GM21367 (cell line): ENCODE data around the gene NTM.

Source experiments
- ATAC-seq: cut with Tn5 transposase; IDR thresholded peaks from one replicate; pipeline ENCODE4 v1.9.1; 2021; ENCODE audit not compliant: unreplicated experiment

Gene NTM

DNA sequence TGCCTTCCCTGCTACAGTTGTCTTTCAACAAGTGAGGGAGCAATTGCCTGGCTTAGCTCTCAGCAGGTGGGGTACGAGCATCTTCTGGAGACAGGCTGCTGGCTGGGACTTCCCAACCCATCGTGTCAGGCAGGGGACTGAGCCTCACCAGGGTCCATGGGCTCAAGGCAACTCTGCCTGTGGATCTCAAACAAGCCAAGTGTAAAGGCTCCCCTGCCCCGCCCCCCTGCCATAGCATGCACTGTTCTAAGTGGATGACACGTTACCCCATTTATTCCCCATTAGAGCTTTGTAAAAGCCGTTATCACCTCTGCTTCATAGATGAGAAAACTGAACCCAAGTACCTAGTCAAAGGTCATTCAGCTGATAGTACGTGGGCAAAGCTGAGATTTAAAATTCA, 222.9 kb downstream of the NTM start:
- ATAC-seq = no peak

DNA sequence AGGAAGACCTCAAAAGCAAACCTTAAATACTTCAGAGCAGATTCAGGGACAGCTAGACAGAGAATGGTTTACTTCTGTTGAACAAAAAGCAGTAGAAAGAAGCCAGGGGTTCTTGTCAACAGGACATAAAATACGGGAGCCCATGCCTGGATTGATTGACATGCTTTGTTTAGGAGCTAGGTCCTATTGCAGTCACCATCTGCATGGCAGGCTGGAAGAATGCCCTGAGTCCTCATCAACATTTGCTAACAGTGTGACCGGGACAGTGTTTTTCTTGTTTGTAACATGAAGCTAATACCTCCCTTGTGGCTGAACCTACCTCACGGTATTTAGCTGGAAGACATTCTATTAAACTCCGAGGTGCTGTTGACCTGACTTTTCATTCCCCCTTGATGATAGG, 225.4 kb downstream of the NTM start:
- no peak for ATAC-seq

DNA sequence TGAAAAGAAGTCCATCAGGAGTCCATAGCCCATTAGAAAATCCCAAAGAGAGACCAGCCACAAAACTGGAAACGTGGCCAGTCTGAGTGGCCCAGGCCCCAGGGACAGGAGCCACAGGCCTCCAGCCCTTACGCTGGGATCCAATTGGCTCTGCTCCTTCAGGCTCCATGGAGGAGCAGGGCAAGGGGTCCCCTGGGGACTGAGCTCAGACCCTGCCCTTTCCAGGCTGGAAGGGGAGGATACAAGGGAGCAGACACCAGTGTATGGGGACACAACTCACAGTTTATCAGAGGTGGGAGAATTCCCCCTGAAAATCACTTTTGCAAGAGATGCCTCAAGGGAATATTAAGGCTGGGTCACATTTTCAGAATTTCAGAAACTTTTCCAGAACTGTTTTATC, 227.5 kb downstream of the NTM start:
- no peak for ATAC-seq

DNA sequence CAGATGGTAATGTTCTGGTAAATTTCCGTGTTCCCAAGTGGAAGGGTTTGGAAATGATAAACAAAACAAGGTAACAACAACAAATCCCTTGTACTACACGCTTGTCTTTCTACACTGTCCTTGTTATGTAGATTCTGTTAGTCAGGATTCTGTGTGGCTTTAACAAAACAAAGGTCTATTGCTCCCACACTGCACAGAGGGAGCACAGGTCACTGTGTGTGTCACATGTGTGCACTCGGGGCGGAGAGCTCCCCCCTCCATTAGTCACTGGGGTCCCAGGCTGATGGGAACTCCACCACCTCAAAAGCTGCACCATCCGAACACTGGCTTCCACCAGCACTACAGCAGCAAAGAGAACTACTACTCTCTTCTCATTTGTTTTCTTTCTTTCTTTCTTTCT, 227.9 kb downstream of the NTM start:
- ATAC-seq = no peak

- ATAC-seq = no peak
Measured at GRCh38 chr11:131599285-131599684, 228.9 kb downstream of the NTM start.

GRCh38 chr11:131600628-131601027, 230.2 kb downstream of the NTM start:
- ATAC-seq = no peak

GRCh38 chr11:131601586-131601985, 231.2 kb downstream of the NTM start:
- no peak for ATAC-seq

- ATAC-seq = no peak
Measured at GRCh38 chr11:131602431-131602830, 232.0 kb downstream of the NTM start.

- ATAC-seq = no peak
Measured at GRCh38 chr11:131606811-131607335, 236.5 kb downstream of the NTM start.

DNA sequence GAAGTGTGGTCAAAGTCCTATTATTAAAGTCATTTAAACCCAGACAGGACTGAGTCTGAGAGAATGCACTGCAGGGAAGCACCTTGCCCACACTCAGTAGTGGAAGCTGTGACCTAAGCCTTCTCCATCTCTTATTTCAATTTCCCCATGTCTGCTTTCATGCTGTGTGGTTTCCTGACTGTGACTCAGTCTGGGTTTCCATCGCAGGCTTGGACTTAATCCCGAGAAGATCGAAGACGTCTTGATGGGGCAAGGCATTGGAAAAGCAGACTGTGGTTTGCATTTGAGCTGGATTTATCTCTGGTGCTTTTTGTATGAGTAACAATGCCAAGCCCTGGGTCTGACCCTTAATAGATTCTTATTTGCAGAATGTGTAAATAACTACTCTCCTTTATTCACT, 238.9 kb downstream of the NTM start:
- no peak for ATAC-seq

DNA sequence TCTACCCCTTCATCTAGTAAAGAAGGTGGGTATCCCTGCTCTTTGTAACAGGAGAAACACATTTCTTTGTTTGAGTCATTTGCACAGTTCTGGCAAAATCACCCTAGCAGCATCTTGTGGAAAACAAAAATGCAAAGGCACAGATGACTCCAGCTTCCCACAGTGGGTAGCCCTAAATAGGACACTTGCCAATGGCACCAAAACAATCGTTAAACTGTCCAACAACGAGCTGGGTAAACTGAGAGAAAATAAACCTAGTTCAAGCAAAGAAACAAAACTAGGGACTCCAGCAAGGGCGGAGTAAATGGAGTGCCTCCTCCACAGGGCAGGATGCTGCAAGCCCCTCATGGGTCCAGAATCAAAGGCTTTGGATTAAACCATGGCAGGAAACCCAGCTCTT, 239.5 kb downstream of the NTM start:
- no peak for ATAC-seq

- no peak for ATAC-seq
Measured at GRCh38 chr11:131611322-131611721, 240.9 kb downstream of the NTM start.

DNA sequence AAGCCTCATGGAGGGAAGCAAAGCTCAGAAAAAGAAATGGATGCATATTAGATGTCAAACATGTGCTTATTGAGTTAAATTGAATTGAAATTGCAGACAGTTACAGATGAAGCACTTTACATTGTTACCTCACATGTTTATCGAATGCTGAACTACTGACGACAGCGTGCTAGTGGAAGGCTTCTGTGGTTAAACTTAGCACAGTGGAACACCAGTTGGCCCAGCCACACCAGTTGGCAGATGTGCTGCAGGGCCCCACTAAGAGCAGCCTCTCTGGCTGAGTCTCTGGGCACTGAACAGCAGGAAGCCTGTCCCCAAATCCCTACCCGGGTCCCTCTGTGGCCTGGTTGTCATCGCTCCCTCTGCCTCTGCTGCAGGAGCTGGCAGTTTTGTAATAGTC, 242.1 kb downstream of the NTM start:
- ATAC-seq = no peak

DNA sequence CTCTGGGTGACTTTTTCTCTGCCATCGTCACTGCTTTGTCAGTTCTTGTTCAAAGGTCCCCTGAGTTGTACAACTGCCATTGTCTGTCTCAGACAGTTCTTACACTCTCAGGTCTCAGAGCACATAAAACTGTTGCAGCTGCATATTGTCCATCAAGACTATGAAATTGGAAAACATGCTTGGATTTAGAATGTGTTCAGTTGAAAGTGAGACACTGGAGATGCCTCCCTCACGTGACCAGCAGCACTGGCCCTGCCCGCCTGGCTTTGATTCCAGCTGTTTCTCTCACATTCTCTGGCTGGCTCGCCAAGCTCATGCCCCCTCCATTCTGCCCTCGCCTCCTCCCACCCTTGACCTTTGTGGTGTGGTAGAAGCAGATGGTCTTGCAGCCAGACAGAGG, 244.2 kb downstream of the NTM start:
- ATAC-seq = no peak

GRCh38 chr11:131615611-131616010, 245.2 kb downstream of the NTM start:
- no peak for ATAC-seq

DNA sequence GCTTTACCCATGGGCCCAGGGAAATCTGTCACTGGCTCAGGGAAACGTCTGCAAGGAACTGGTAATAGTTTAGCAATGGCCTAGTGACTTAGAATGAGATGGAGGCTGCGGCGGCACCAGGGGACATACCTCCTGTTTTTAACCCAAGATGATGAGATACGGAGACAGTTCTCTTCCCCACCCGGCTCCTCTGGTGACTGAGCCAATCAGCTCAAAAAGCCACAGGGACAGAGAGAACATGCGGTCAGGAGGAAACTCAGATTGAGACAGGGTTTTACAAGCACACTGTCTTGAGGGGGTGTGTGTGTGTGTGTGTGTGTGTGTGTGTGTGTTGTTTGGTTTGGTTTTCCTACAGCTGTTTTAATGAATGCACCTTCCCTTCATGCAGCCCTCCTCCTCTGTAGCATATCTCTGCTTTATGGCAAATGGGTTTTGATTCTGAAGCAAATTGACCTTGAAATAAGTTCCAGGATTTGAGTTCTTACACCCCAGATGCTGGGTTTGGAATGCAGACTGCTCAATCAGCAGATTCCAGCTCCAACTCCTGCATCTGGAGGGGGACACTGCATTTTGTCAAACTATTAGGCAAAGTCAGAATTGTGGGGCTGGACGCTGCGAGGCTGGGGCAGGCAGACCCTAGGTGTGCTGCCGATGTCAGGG, 246.2 kb downstream of the NTM start:
- ATAC-seq = no peak

DNA sequence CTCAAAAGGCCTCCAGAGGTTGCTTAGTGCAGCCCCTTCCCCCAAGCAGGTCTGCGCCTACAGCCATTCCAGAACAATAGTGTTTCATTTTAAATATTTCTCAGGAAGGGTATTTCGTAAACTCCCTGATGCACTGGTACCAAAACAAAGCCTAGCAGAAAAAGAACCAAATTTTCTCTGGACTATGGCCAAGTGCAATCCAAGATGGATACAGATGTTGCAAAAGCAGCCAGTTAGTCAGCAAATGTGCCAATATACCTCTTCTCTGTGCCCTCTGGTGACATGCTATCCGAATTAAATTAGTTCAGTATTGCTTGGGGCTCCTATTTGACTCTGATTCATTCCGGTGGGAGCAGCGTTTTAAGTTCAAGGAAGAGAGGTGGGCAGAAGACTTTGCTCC, 247.8 kb downstream of the NTM start:
- ATAC-seq = no peak

- no peak for ATAC-seq
Measured at GRCh38 chr11:131622193-131622592, 251.8 kb downstream of the NTM start.

DNA sequence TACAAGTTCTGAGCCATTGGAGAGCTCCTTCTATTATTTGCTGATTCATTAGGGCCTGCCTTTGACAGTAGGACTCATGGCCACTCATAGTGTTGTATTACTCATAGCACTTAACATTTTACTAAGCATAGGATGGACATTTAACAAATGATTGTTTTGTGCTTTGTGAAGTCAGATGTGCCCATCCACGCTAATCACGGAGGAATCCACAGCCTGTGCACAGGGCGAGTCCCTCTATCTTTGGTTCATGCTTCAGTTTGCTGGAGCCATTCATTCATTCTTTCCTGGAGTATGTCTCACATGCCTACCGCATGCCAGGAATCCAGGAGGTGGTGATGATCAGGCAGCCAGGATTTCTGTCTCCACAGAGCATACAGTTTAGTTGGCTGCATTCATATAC, 254.1 kb downstream of the NTM start:
- ATAC-seq = no peak

DNA sequence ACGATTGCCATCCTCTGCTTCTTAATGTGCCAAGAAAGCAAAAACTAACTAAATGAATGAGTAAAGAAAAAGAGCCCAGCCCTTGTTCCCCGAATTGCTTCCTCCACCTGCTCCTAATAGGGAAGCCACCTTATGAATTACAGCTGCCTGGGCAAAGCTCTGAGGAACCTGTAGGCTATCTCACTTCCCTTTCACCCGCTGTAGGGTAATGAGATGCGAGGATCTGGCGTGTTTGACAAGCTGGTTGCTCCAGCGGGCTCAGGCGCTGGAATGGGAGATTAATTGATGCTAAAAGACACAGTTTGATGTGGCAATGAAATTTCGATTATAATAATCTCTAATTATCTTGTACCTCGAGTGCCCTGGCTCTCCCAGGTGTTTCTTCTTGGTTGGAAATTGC, 256.4 kb downstream of the NTM start:
- no peak for ATAC-seq

- no peak for ATAC-seq
Measured at GRCh38 chr11:131628739-131629138, 258.3 kb downstream of the NTM start.

GRCh38 chr11:131629925-131630540, 259.6 kb downstream of the NTM start:
- no peak for ATAC-seq

DNA sequence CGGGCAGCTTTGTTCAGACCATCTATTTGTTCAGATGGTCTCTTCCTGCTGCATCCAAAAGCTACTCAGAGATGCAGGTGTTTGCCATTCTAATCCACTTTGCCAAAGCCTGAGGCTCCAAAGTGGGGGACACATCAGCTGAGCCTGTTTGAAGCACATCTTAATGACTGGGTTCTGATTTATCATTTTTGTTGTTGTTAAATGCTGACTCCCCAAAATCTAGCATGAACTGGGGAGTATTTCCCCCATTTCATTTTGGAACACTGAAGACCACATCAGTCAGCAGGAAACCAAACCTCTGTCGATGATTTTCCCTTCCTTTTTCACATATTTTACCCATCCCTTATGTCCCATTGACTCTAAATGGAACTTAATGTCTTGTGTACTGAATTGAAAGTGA, 262.6 kb downstream of the NTM start:
- ATAC-seq = no peak
